Mesendoderm (in vitro differentiated cells): ENCODE data around the gene CXXC5.

ENCODE experiments used
- DNase-seq: peaks from one replicate; pipeline ENCODE4 v3.0.0; 2013
- H2AK5ac ChIP-seq: 2 replicates; pipeline ENCODE4 v1.6.1; 2013; ENCODE audit warnings: low read length, inconsistent platforms
- H2BK120ac ChIP-seq: 2 replicates; pipeline ENCODE4 v1.6.1; 2013; ENCODE audit warnings: low read depth, mild to moderate bottlenecking, low read length, moderate library complexity, mixed read lengths
- H2BK15ac ChIP-seq: replicated peaks from 2 replicates; pipeline ENCODE4 v1.6.1; 2013; ENCODE audit warnings: low read depth, mild to moderate bottlenecking, moderate library complexity
- H2BK5ac ChIP-seq: 2 replicates; pipeline ENCODE4 v1.6.1; 2013; ENCODE audit warnings: low read length, inconsistent platforms
- H3K18ac ChIP-seq: 2 replicates; pipeline ENCODE4 v1.6.1; 2013; ENCODE audit warnings: mild to moderate bottlenecking, low read length, mixed read lengths
- H3K23ac ChIP-seq: one replicate; pipeline ENCODE4 v1.6.1; 2013; ENCODE audit warnings: low read length
- H3K27ac ChIP-seq: 2 replicates; pipeline ENCODE4 v1.5.1; 2013; ENCODE audit warnings: low read depth, mild to moderate bottlenecking, inconsistent platforms, low read length, moderate library complexity
- H3K27me3 ChIP-seq: 2 replicates; pipeline ENCODE4 v1.6.1; 2013; ENCODE audit warnings: low read length, control low read depth, mild to moderate bottlenecking, inconsistent platforms; ENCODE audit not compliant: insufficient read depth, poor library complexity
- H3K36me3 ChIP-seq: 2 replicates; pipeline ENCODE4 v1.6.1; 2013; ENCODE audit warnings: low read length, inconsistent platforms; ENCODE audit not compliant: control insufficient read depth, insufficient read depth
- H3K4ac ChIP-seq: one replicate; pipeline ENCODE4 v1.6.1; 2013; ENCODE audit warnings: low read depth, mild to moderate bottlenecking, low read length, moderate library complexity
- H3K4me1 ChIP-seq: 2 replicates; pipeline ENCODE4 v1.6.1; 2013; ENCODE audit warnings: low read depth, low read length, inconsistent platforms; ENCODE audit not compliant: control insufficient read depth
- H3K4me2 ChIP-seq: 2 replicates; pipeline ENCODE4 v1.6.1; 2013; ENCODE audit warnings: low read length
- H3K4me3 ChIP-seq: 2 replicates; pipeline ENCODE4 v1.5.1; 2013; ENCODE audit warnings: mild to moderate bottlenecking, low read length
- H3K56ac ChIP-seq: one replicate; pipeline ENCODE4 v1.6.1; 2013; ENCODE audit warnings: low read length
- H3K79me1 ChIP-seq: 2 replicates; pipeline ENCODE4 v1.6.1; 2013; ENCODE audit warnings: low read length, inconsistent platforms
- H3K79me2 ChIP-seq: 2 replicates; pipeline ENCODE4 v1.6.1; 2013; ENCODE audit warnings: mild to moderate bottlenecking, low read length; ENCODE audit not compliant: control insufficient read depth, insufficient read depth
- H3K9ac ChIP-seq: 2 replicates; pipeline ENCODE4 v1.6.1; 2013; ENCODE audit warnings: low read length, inconsistent platforms
- H4K5ac ChIP-seq: one replicate; pipeline ENCODE4 v1.6.1; 2013; ENCODE audit warnings: low read length
- H4K8ac ChIP-seq: one replicate; pipeline ENCODE4 v1.6.1; 2013; ENCODE audit warnings: low read depth, mild to moderate bottlenecking, control low read depth, low read length, moderate library complexity
- WGBS: extraction: QIAGEN DNeasy Blood & Tissue Kit; methylation state at CpG from one replicate; pipeline ENCODE4 v1.1.7; 2013; ENCODE audit warnings: low lambda C conversion rate, missing lambda C conversion rate; ENCODE audit not compliant: insufficient coverage; ENCODE audit errors: extremely low coverage; 5-methylcytosine and 5-hydroxymethylcytosine counted together

CXXC5 gene

GRCh38 chr5:139664086-139664693 lies 16.0 kb downstream of the CXXC5 start:
- Histone ChIP-seq H3K27ac (no peak overlapping the region), H3K36me3 (peaks cover 1% of the 10 kb centered on the region), H3K79me1 (peaks cover 25% of the 10 kb centered on the region), H3K9ac (no peak overlapping the region), H3K4me2 (no peak overlapping the region), H4K8ac (no peak overlapping the region), H3K4me3 (no peak overlapping the region), H3K79me2 (peaks cover 99% of the 10 kb centered on the region), H3K18ac (no peak overlapping the region), H3K23ac (no peak overlapping the region), H2BK5ac (no peak overlapping the region), H4K5ac (no peak overlapping the region), H3K27me3 (no peaks in the 10 kb centered on the region), H2AK5ac (no peak overlapping the region), H3K4ac (no peak overlapping the region), H2BK15ac (no peak overlapping the region), H2BK120ac (no peak overlapping the region), H3K56ac (no peak overlapping the region), H3K4me1 (peaks cover 23% of the 10 kb centered on the region)
- DNase-seq = no peak
- no CpG with 5 or more reads among the region's 9 CpGs for WGBS

- Histone ChIP-seq H3K4me3 (no peak overlapping the region), H3K79me2 (peaks cover 99% of the 10 kb centered on the region), H3K4ac (no peak overlapping the region), H3K4me1 (peaks cover 26% of the 10 kb centered on the region), H4K5ac (no peak overlapping the region), H2BK120ac (no peak overlapping the region), H3K56ac (no peak overlapping the region), H3K27ac (no peak overlapping the region), H3K27me3 (no peaks in the 10 kb centered on the region), H2BK15ac (no peak overlapping the region), H2AK5ac (no peak overlapping the region), H4K8ac (no peak overlapping the region), H3K4me2 (no peak overlapping the region), H3K36me3 (peaks cover 1% of the 10 kb centered on the region), H3K79me1 (peaks cover 25% of the 10 kb centered on the region), H3K23ac (no peak overlapping the region), H2BK5ac (no peak overlapping the region), H3K18ac (no peak overlapping the region), H3K9ac (no peak overlapping the region)
- no CpG with 5 or more reads among the region's 15 CpGs for WGBS
- DNase-seq = no peak
These were observed 16.7 kb downstream of the CXXC5 start for GRCh38 chr5:139664727-139665351.

- no peak overlapping the region for H3K4me2 ChIP-seq
- no peak overlapping the region for H3K4ac ChIP-seq
- peaks cover 23% of the 10 kb centered on the region for H3K4me1 ChIP-seq
- H3K27me3 ChIP-seq = no peaks in the 10 kb centered on the region
- H3K9ac ChIP-seq = no peak overlapping the region
- H4K5ac ChIP-seq = no peak overlapping the region
- no peak overlapping the region for H3K18ac ChIP-seq
- H2BK120ac ChIP-seq = no peak overlapping the region
- H2BK5ac ChIP-seq = no peak overlapping the region
- no peak for DNase-seq
- H3K23ac ChIP-seq = no peak overlapping the region
- no peak overlapping the region for H2BK15ac ChIP-seq
- peaks cover 1% of the 10 kb centered on the region for H3K36me3 ChIP-seq
- no peak overlapping the region for H3K56ac ChIP-seq
- peaks cover 99% of the 10 kb centered on the region for H3K79me2 ChIP-seq
- WGBS = no CpG with 5 or more reads among the region's 11 CpGs
- no peak overlapping the region for H2AK5ac ChIP-seq
- peaks cover 26% of the 10 kb centered on the region for H3K79me1 ChIP-seq
- no peak overlapping the region for H3K4me3 ChIP-seq
- no peak overlapping the region for H4K8ac ChIP-seq
- no peak overlapping the region for H3K27ac ChIP-seq
These were observed 17.5 kb downstream of the CXXC5 start for GRCh38 chr5:139665626-139666025.

GRCh38 chr5:139666551-139666950 lies 18.4 kb downstream of the CXXC5 start:
- H3K79me1 ChIP-seq = peaks cover 25% of the 10 kb centered on the region
- H2AK5ac ChIP-seq = no peak overlapping the region
- H3K27ac ChIP-seq = no peak overlapping the region
- H2BK5ac ChIP-seq = no peak overlapping the region
- H3K4ac ChIP-seq = no peak overlapping the region
- H4K5ac ChIP-seq = no peak overlapping the region
- H3K56ac ChIP-seq = no peak overlapping the region
- H3K4me3 ChIP-seq = no peak overlapping the region
- no peaks in the 10 kb centered on the region for H3K36me3 ChIP-seq
- DNase-seq = no peak
- no peak overlapping the region for H2BK120ac ChIP-seq
- no CpG with 5 or more reads among the region's 7 CpGs for WGBS
- no peak overlapping the region for H3K9ac ChIP-seq
- no peak overlapping the region for H4K8ac ChIP-seq
- H3K79me2 ChIP-seq = peaks cover 100% of the 10 kb centered on the region
- peaks cover 28% of the 10 kb centered on the region for H3K4me1 ChIP-seq
- no peak overlapping the region for H3K4me2 ChIP-seq
- H3K23ac ChIP-seq = no peak overlapping the region
- no peaks in the 10 kb centered on the region for H3K27me3 ChIP-seq
- no peak overlapping the region for H2BK15ac ChIP-seq
- no peak overlapping the region for H3K18ac ChIP-seq

- peaks cover 99% of the 10 kb centered on the region for H3K79me2 ChIP-seq
- peak overlapping the region; percentile 35 for H3K56ac ChIP-seq
- H2BK5ac ChIP-seq = no peak overlapping the region
- no peaks in the 10 kb centered on the region for H3K36me3 ChIP-seq
- H4K8ac ChIP-seq = no peak overlapping the region
- H3K4ac ChIP-seq = no peak overlapping the region
- H2BK15ac ChIP-seq = no peak overlapping the region
- H3K4me2 ChIP-seq = no peak overlapping the region
- H3K9ac ChIP-seq = peak overlapping the region; percentile 3
- H3K27me3 ChIP-seq = no peaks in the 10 kb centered on the region
- H3K4me1 ChIP-seq = peaks cover 30% of the 10 kb centered on the region
- peaks cover 26% of the 10 kb centered on the region for H3K79me1 ChIP-seq
- H3K18ac ChIP-seq = no peak overlapping the region
- WGBS = no CpG with 5 or more reads among the region's 2 CpGs
- DNase-seq = no peak
- no peak overlapping the region for H2BK120ac ChIP-seq
- no peak overlapping the region for H2AK5ac ChIP-seq
- no peak overlapping the region for H3K27ac ChIP-seq
- H3K4me3 ChIP-seq = no peak overlapping the region
- H3K23ac ChIP-seq = no peak overlapping the region
- H4K5ac ChIP-seq = no peak overlapping the region
These were observed 19.0 kb downstream of the CXXC5 start for GRCh38 chr5:139667001-139667729.
